HUES48 (cell line): ENCODE data around the gene AOC3.

Source experiments
- H3K27ac ChIP-seq: one replicate; pipeline ENCODE4 v1.7.0; 2013; ENCODE audit warnings: low read depth, low read length, inconsistent platforms
- H3K27me3 ChIP-seq: 2 replicates; pipeline ENCODE4 v1.6.1; 2013; ENCODE audit warnings: mild to moderate bottlenecking, low read length; ENCODE audit not compliant: control insufficient read depth, insufficient read depth
- H3K36me3 ChIP-seq: 2 replicates; pipeline ENCODE4 v1.6.1; 2013; ENCODE audit warnings: low read length; ENCODE audit not compliant: control insufficient read depth, insufficient read depth
- H3K4me1 ChIP-seq: 2 replicates; pipeline ENCODE4 v1.6.1; 2013; ENCODE audit warnings: mild to moderate bottlenecking, low read length; ENCODE audit not compliant: control insufficient read depth, insufficient read depth
- H3K4me3 ChIP-seq: 2 replicates; pipeline ENCODE4 v1.5.1; 2013; ENCODE audit warnings: mild to moderate bottlenecking, low read depth, low read length
- H3K9ac ChIP-seq: 2 replicates; pipeline ENCODE4 v1.6.1; 2013; ENCODE audit warnings: mild to moderate bottlenecking, low read depth, low read length, moderate library complexity
- H3K9me3 ChIP-seq: 2 replicates; pipeline ENCODE4 v1.6.1; 2013; ENCODE audit warnings: low read length; ENCODE audit not compliant: control insufficient read depth, insufficient read depth

AOC3 gene

GRCh38 chr17:42850954-42851353 lies at the start of gene AOC3:
Gene AOC3, plus strand, starts transcription at chr17:42851199. Its CDS starts 145 bp downstream, at chr17:42851344.
- Histone ChIP-seq H3K9ac (no peak within 1 kb of the TSS), H3K27me3 (no peaks in the 10 kb centered on the region), H3K9me3 (no peaks in the 10 kb centered on the region), H3K4me1 (no peaks in the 10 kb centered on the region), H3K4me3 (no peak within 1 kb of the TSS), H3K36me3 (no peaks in the 10 kb centered on the region), H3K27ac (no peak within 1 kb of the TSS)

- Histone ChIP-seq H3K9me3 (0 out of 2 replicates have a peak, but pooled peaks cover 3% of the 10 kb centered on the region), H3K4me1 (no peaks in the 10 kb centered on the region), H3K27me3 (peaks cover 7% of the 10 kb centered on the region; the same call in 1 of the 2 replicates), H3K4me3 (no peak overlapping the region), H3K36me3 (no peaks in the 10 kb centered on the region), H3K9ac (no peak overlapping the region), H3K27ac (peak overlapping the region; percentile 45)
These were observed 47.7 kb upstream of the AOC3 start for GRCh38 chr17:42803074-42803883.

- Histone ChIP-seq H3K27ac (no peak overlapping the region), H3K4me3 (no peak overlapping the region), H3K36me3 (peaks cover 9% of the 10 kb centered on the region), H3K4me1 (no peaks in the 10 kb centered on the region), H3K9ac (no peak overlapping the region), H3K9me3 (no peaks in the 10 kb centered on the region), H3K27me3 (no peaks in the 10 kb centered on the region)
These were observed 46.1 kb upstream of the AOC3 start for GRCh38 chr17:42804918-42805367.

DNA sequence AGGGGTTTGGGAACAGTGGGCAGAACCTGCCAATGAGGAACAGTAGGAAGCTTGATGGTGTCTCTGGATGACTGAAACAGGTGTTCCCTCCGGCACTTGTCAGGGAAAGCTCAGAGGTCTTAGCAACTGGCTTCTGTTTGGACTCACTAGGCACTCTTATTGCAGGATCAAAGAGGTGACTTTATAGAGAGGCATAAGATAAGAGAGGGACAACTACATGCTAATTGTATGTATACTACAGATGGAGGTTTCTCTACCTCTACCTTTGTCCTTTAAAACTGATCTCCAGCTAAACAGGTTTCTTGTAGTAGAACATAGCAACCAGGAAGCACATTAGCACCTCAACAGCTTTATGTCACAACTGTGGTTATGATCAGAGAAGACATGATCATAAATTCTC lies 44.8 kb upstream of the AOC3 start:
- Histone ChIP-seq H3K27ac (no peak overlapping the region), H3K4me1 (no peaks in the 10 kb centered on the region), H3K27me3 (no peaks in the 10 kb centered on the region), H3K9ac (no peak overlapping the region), H3K36me3 (peaks cover 22% of the 10 kb centered on the region), H3K9me3 (no peaks in the 10 kb centered on the region), H3K4me3 (no peak overlapping the region)

GRCh38 chr17:42809250-42809649 lies 41.7 kb upstream of the AOC3 start:
- H3K9me3 ChIP-seq = no peaks in the 10 kb centered on the region
- no peak overlapping the region for H3K9ac ChIP-seq
- no peaks in the 10 kb centered on the region for H3K4me1 ChIP-seq
- H3K27ac ChIP-seq = no peak overlapping the region
- no peaks in the 10 kb centered on the region for H3K27me3 ChIP-seq
- no peak overlapping the region for H3K4me3 ChIP-seq
- H3K36me3 ChIP-seq = peaks cover 37% of the 10 kb centered on the region

- no peak overlapping the region for H3K4me3 ChIP-seq
- no peaks in the 10 kb centered on the region for H3K27me3 ChIP-seq
- H3K9me3 ChIP-seq = no peaks in the 10 kb centered on the region
- no peak overlapping the region for H3K9ac ChIP-seq
- H3K27ac ChIP-seq = no peak overlapping the region
- H3K4me1 ChIP-seq = no peaks in the 10 kb centered on the region
- H3K36me3 ChIP-seq = peaks cover 83% of the 10 kb centered on the region
These were observed 36.2 kb upstream of the AOC3 start for GRCh38 chr17:42814633-42815399.

DNA sequence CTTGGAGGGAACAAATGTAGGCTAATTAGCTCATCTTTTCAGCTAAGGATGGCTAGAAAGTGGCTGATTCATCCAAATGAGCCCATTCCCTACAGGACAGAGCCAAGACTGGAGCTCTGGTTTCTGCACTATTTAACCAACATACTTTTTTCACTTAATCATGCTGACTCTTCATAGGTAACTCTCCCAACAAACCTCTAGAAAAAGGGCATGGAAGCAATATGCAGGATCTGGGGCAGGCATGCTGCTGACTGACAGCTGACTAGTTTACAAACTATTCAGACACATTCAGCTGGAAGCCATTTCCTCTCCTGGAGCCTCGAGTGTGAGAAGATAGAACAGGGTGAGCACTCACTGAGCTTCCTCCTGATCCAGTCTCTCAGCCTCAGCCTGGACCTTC lies 33.1 kb upstream of the AOC3 start:
- Histone ChIP-seq H3K36me3 (peaks cover 77% of the 10 kb centered on the region), H3K27ac (no peak overlapping the region), H3K9ac (no peak overlapping the region)

DNA sequence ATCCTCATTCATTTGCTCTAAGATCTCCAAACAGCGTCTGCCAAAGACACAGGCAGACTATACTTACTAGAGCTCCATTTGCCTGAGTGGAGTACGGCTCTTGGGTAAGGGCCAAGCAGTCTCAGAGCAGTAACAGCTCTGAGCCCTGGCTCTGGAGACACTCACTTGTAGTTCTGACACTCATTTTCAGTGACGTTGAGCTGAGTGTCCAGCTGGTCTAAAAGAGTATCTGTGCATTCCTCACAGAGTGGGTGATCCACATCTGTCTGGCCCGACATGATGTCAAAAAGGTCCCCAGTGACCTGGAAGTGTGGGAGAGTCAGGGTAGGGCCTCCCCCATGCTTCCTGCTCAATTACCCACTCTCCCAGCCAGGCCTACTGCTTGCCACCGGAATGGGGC lies 32.6 kb upstream of the AOC3 start:
- no peak overlapping the region for H3K27ac ChIP-seq
- no peak overlapping the region for H3K9ac ChIP-seq
- H3K9me3 ChIP-seq = no peaks in the 10 kb centered on the region
- H3K36me3 ChIP-seq = peaks cover 77% of the 10 kb centered on the region
- no peaks in the 10 kb centered on the region for H3K4me1 ChIP-seq
- H3K4me3 ChIP-seq = no peak overlapping the region
- H3K27me3 ChIP-seq = no peaks in the 10 kb centered on the region

More for the DNA sequence above, 33.1 kb upstream of the AOC3 start:
- H3K27me3 ChIP-seq = no peaks in the 10 kb centered on the region
- H3K4me3 ChIP-seq = no peak overlapping the region
- no peaks in the 10 kb centered on the region for H3K9me3 ChIP-seq
- no peaks in the 10 kb centered on the region for H3K4me1 ChIP-seq

DNA sequence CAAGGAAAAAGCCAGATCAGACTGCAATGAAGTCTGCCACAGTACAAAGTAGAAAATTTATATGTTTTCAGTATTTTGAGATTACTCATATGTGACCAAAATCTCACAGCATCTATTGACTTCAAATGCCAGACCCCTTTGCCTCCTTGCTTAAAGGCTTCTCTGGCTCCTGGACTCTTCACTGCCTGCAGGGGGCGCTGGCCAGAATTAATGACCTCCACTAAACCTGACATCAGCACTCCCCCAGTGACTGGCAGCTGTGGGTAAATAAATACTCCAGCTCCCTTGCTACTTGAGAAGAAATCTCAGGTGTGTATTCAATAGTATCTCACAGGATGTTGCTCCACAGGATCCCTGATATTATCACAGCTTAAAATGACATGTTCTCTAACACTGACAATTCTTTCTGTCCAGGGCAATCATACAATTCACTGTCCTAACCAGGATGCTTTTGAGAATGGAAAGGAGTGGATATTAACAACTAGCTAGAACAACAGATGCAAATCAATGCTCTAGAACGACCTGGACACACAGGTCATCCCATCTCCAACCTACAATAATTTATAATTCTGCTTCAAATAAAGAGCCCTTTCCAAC lies 31.0 kb upstream of the AOC3 start:
- H3K9me3 ChIP-seq = no peaks in the 10 kb centered on the region
- no peak overlapping the region for H3K4me3 ChIP-seq
- H3K4me1 ChIP-seq = no peaks in the 10 kb centered on the region
- H3K27me3 ChIP-seq = no peaks in the 10 kb centered on the region
- H3K27ac ChIP-seq = no peak overlapping the region
- H3K36me3 ChIP-seq = peaks cover 60% of the 10 kb centered on the region
- H3K9ac ChIP-seq = no peak overlapping the region

- Histone ChIP-seq H3K4me1 (no peaks in the 10 kb centered on the region), H3K4me3 (no peak overlapping the region), H3K36me3 (peaks cover 49% of the 10 kb centered on the region), H3K27me3 (no peaks in the 10 kb centered on the region), H3K9me3 (no peaks in the 10 kb centered on the region), H3K27ac (no peak overlapping the region), H3K9ac (no peak overlapping the region)
These were observed 29.8 kb upstream of the AOC3 start for GRCh38 chr17:42821176-42821575.

GRCh38 chr17:42827472-42827871 lies 23.5 kb upstream of the AOC3 start:
- Histone ChIP-seq H3K27me3 (0 out of 2 replicates have a peak, but pooled peaks cover 9% of the 10 kb centered on the region), H3K9me3 (no peaks in the 10 kb centered on the region), H3K4me3 (no peak overlapping the region), H3K27ac (no peak overlapping the region), H3K4me1 (peaks cover 3% of the 10 kb centered on the region; the same call in 1 of the 2 replicates), H3K9ac (no peak overlapping the region), H3K36me3 (no peaks in the 10 kb centered on the region)
